ENCODE measurements around the gene RAD23A.
"Not testable (repeated sequence)": the region's sequence is repeated elsewhere in the genome, so short reads cannot be mapped to it uniquely, and the experiment has no call there.

Gene RAD23A

DNA sequence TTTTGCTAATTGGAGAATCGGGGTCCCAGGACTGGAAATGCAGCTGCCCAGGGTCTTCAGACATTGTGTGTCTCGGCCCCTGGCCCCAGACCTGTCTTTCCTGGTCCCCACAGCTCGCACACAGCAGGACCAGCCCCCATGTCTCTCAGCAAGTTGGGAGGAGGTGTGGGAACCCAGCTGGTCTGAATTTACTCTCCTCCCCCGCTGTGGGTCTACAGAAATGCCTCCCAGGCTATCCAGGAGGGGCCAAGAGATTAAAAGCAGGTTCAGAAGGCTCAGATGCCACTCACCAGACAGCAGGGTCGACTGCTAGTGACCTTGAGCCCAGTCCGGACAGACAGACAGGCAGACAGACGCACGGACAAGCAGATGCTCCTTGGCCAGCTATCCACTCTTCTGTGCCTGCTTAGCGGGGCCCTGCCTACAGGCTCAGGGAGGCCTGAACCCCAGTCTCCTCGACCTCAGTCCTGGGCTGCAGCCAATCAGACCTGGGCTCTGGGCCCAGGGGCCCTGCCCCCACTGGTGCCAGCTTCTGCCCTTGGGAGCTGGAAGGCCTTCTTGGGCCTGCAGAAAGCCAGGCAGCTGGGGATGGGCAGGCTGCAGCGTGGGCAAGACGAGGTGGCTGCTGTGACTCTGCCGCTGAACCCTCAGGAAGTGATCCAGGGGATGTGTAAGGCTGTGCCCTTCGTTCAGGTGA lies 23.8 kb downstream of the RAD23A start, which contains the start of gene DAND5:
Gene DAND5, plus strand, starts transcription at position 285 of the 697 bp plus-strand sequence. Its CDS starts 85 bp downstream, at position 370.
- DNase-seq = peak; percentile 53
- H3K27me3 ChIP-seq (ENCODE audit: insufficient read depth, low read depth, severe bottlenecking) = no peaks in the 10 kb centered on the region
- H3K4me3 ChIP-seq (ENCODE audit: low read depth, low read length) = no peak within 1 kb of the TSS
- no peaks in the 10 kb centered on the region; the same call in 1 of the 2 replicates for H3K36me3 ChIP-seq
- H3K27ac ChIP-seq = peak within 1 kb of the TSS; percentile 47
- TF ChIP-seq, protein P1, sequence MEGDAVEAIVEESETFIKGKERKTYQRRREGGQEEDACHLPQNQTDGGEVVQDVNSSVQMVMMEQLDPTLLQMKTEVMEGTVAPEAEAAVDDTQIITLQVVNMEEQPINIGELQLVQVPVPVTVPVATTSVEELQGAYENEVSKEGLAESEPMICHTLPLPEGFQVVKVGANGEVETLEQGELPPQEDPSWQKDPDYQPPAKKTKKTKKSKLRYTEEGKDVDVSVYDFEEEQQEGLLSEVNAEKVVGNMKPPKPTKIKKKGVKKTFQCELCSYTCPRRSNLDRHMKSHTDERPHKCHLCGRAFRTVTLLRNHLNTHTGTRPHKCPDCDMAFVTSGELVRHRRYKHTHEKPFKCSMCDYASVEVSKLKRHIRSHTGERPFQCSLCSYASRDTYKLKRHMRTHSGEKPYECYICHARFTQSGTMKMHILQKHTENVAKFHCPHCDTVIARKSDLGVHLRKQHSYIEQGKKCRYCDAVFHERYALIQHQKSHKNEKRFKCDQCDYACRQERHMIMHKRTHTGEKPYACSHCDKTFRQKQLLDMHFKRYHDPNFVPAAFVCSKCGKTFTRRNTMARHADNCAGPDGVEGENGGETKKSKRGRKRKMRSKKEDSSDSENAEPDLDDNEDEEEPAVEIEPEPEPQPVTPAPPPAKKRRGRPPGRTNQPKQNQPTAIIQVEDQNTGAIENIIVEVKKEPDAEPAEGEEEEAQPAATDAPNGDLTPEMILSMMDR (IDR thresholded peaks at IDR 0.05; ENCODE audit: low read depth, low read length) = no peak
- no peaks in the 10 kb centered on the region for H3K9me3 ChIP-seq (ENCODE audit: severe bottlenecking)

DNA sequence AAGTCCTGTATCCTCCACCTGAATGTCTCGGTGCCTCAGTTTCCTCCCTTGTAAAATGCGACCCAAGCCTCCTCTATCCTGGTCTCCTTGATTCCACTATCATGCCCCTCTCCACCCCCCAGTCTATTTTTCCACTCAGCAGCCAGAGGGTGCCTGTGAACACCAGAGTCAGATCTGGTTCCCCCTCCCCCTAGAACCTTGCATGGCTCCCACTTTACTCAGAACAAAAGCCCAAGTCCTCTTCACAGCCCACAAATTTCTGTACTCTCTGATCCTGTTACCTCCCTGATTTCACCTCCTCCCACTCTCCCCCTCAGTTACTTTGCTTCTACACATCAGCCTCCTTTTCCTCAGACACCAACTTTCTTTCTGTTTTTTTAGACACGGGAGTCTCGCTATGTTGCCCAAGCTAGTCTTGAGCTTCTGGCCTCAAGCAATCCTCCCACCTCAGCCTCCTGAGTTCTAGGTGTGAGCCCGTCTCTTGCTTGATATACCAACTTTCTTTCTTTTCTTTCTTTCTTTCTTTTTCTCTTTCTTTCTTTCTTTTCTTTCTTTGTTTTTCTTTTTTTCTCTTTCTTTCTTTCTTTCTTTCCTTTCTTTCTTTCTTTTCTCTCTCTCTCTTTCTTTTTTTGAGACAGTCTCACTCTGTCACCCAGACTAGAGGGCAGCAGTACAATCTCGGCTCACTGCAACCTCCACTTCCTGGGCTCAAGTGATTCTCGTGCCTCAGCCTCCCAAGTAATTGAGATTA lies 24.6 kb downstream of the RAD23A start:
- DNase-seq = no peak
- TF ChIP-seq, protein P1 (IDR thresholded peaks at IDR 0.05; ENCODE audit: low read depth, low read length) = no peak
- Histone ChIP-seq H3K27me3 (ENCODE audit: insufficient read depth, low read depth, severe bottlenecking) (no peaks in the 10 kb centered on the region), H3K27ac (no peak overlapping the region), H3K4me3 (ENCODE audit: low read depth, low read length) (no peak overlapping the region), H3K36me3 (no peaks in the 10 kb centered on the region; the same call in 1 of the 2 replicates), H3K9me3 (ENCODE audit: severe bottlenecking) (no peaks in the 10 kb centered on the region)

DNA sequence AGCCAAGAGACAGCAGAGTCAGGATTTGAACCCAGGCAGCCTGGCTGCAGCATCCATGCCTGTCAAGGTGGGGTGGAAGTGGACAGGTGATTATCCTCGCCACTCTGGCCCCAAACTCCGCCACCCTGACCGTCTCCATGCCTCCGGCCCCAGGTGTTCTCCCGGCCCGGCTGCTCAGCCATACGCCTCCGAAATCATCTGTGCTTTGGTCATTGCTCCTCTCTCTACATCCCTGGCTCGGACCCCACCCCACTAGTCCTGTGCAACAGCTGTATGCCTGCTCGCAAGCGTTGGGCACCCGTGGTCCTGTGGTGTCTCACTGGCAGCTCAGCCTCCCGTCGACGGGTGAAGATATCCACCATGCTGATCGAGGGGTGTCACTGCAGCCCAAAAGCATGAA lies 27.6 kb downstream of the RAD23A start:
- no peak overlapping the region for H3K4me3 ChIP-seq (ENCODE audit: low read depth, low read length)
- H3K27ac ChIP-seq = no peak overlapping the region
- H3K36me3 ChIP-seq = no peaks in the 10 kb centered on the region; the same call in 1 of the 2 replicates
- no peaks in the 10 kb centered on the region for H3K9me3 ChIP-seq (ENCODE audit: severe bottlenecking)
- no peaks in the 10 kb centered on the region for H3K27me3 ChIP-seq (ENCODE audit: insufficient read depth, low read depth, severe bottlenecking)
- TF ChIP-seq, protein P1 (IDR thresholded peaks at IDR 0.05; ENCODE audit: low read depth, low read length) = no peak
- no peak for DNase-seq

DNA sequence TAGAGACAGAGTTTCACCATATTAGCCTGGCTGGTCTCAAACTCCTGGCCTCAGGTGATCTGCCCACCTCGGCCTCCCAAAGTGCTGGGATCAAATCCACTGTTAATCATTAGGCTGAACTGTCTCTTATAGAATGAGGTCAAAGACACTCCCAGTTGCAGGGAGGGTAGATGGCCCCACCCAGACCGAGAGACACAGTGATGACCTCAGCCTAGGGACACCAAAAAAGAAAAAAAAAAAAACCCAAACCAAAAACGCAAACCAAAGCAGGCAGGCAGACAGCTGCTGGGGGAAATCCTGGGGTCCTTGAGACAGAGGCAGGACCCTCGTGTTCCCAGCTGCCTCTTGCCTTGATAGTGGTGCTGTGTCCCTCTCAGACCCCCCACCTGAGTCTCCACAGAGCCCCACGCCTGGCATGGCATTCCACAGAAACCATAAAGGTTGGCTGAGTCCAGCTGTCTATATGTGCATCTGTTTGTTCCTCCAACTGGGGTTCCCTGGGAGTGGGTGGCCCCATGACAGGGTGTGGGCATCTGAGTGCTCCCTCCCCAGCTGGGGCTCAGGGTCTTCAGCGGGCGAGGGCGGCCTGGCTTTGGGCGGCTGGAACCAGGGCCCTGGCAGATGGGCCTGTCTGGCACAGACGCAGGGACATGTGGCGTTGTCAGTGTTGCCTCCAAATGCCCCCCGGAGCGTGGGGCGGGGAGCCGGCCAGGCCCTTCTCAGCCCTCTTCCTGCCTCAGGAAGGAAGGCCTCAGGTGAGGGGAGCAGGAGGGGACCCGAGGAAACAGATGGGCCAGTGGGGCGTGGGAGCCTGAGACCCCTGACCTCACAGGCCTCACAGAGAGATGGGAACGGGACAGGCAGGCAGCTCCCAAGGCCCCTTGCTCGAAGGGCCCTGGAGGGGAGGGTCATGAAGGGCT lies 28.9 kb downstream of the RAD23A start:
- Histone ChIP-seq H3K27ac (no peak overlapping the region; the same call in 1 of the 2 replicates), H3K4me3 (ENCODE audit: low read depth, low read length) (no peak overlapping the region)
- DNase-seq = no peak

DNA sequence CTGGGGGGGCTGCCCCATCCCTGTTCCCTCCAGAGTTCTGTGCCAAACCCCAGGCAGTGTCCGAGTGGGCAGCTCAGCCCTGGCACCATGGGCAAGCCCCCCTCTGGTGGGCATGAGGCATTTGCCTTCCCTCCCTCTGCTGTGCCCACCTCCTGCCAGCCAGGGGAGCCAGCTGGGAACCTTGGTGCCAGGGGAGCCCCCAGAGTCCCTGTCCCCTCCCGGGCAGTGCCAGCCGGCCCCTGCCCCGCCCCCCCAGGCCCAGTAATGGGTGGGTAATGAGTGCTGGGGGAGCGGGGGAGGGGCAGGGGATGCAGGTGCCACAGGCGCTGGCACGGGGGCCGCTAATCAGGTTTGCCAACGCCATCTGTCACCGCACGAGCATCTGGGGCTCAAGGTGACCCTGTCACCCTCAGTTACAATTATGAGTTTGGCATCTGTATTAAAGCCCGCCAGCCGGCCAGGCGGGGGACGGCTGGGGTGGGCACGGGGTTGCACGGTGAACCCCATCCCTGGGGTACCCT lies 29.6 kb downstream of the RAD23A start:
- no peaks in the 10 kb centered on the region for H3K9me3 ChIP-seq (ENCODE audit: severe bottlenecking)
- DNase-seq = no peak

More for the DNA sequence above, 28.9 kb downstream of the RAD23A start:
- Histone ChIP-seq H3K36me3 (no peaks in the 10 kb centered on the region; the same call in 1 of the 2 replicates), H3K9me3 (ENCODE audit: severe bottlenecking) (no peaks in the 10 kb centered on the region), H3K27me3 (ENCODE audit: insufficient read depth, low read depth, severe bottlenecking) (no peaks in the 10 kb centered on the region)
- TF ChIP-seq, protein P1 (IDR thresholded peaks at IDR 0.05; ENCODE audit: low read depth, low read length) = no peak

DNA sequence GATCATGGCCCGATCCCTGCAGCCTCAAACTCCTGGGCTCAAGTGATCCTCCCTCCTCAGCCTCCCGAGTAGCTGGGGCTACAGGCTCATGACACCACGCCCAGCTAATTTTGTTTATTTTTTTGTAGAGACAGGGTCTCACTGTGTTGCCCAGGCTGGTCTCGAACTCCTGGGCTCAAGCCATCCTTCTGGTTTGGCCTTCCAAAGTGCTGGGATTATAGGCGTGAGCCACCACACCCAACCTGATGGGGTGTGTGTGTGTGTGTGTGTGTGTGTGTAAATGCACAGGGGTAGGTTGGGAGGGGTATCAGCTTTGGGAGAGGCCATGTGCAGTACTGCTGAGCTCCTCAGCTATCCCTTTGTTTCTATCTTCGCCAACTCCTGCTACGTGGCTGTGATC lies 30.4 kb downstream of the RAD23A start:
- not testable (repeated sequence) for H3K4me3 ChIP-seq (ENCODE audit: low read depth, low read length)

More for the DNA sequence above, 29.6 kb downstream of the RAD23A start:
- no peak overlapping the region for H3K27ac ChIP-seq
- no peaks in the 10 kb centered on the region for H3K36me3 ChIP-seq
- TF ChIP-seq, protein P1 (IDR thresholded peaks at IDR 0.05; ENCODE audit: low read depth, low read length) = no peak
- no peak overlapping the region for H3K4me3 ChIP-seq (ENCODE audit: low read depth, low read length)
- H3K27me3 ChIP-seq (ENCODE audit: insufficient read depth, low read depth, severe bottlenecking) = no peaks in the 10 kb centered on the region

More for the DNA sequence above, 30.4 kb downstream of the RAD23A start:
- H3K36me3 ChIP-seq; H3K9me3 ChIP-seq (ENCODE audit: severe bottlenecking); H3K27me3 ChIP-seq (ENCODE audit: insufficient read depth, low read depth, severe bottlenecking); DNase-seq; H3K27ac ChIP-seq: not testable (repeated sequence)
